HG02623 (cell line): Measurements from ENCODE around the gene LMO7.

ENCODE experiments used
- ATAC-seq: cut with Tn5 transposase; IDR thresholded peaks from one replicate; pipeline ENCODE4 v1.9.1; 2021; ENCODE audit warnings: moderate library complexity; ENCODE audit not compliant: unreplicated experiment

The LMO7 gene

DNA sequence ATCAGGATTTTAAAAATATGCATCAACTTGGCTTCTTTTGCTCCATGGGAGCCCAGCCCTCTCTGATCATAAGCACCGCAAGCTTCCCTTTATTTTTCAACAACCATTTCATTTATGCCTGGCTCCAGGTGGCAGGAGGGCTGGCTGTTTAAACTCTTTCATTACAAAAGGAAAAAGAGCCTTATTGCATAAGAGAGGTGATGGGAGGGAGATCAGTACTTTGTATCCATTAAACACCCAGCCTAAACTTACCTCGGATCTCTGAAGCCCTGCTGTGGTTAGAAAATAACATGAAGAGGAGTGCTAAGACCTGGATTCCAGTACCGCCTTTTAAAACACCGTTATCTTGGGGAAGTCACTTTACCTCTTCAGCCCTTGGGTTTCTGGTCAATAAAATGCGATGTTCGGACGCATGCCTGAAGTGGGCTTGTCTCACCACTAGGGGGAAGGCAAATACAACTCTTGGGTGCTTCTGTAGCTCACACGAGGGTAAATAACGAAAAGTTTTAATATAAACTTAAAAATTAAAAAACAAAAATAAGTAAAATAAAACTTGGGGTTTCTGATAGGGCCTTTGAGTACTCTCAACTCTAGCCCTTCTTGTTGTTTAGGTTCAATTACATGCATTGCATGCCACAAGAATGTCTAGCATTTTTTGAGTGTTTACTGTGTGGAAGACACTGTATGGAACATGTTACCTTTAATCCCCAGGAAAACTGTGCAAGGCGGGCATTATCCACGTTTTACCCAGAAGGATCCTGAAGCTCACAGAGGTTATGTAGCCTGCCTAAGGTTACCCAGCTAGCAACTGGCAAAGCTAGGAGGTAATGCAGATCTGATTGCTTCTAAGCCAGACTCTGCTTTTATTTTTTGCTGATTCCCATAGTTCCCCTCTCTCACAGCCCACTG lies 240.3 kb downstream of the LMO7 start:
- ATAC-seq: peak; percentile 93

GRCh38 chr13:75877071-75877470 lies 240.9 kb downstream of the LMO7 start:
- no peak for ATAC-seq

DNA sequence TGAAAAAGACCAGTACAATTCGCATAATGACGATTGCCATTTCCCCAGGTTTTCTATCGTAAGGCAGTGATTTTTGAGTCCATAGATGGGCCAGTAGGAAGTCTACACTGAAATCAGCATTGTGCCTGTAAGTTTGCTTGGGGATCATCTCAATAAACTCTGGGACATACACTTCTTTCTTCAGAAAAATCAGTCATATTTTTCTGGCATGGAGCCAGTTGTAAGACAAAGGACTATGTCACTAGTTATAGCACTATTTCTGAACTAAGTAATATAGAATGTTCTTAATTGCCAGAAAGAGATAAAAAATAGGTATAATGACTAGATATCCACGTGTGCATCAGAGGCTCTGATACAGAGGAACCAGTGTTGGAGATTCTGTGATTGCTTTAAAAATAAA lies 243.5 kb downstream of the LMO7 start:
- ATAC-seq: no peak

- ATAC-seq: no peak
Observed at GRCh38 chr13:75881109-75881775, 245.1 kb downstream of the LMO7 start.

- ATAC-seq: no peak
Observed at GRCh38 chr13:75882261-75882660, 246.1 kb downstream of the LMO7 start.

GRCh38 chr13:75889427-75889826 lies 253.3 kb downstream of the LMO7 start:
- ATAC-seq: no peak

- ATAC-seq: no peak
Observed at GRCh38 chr13:75895168-75895567, 259.0 kb downstream of the LMO7 start.

DNA sequence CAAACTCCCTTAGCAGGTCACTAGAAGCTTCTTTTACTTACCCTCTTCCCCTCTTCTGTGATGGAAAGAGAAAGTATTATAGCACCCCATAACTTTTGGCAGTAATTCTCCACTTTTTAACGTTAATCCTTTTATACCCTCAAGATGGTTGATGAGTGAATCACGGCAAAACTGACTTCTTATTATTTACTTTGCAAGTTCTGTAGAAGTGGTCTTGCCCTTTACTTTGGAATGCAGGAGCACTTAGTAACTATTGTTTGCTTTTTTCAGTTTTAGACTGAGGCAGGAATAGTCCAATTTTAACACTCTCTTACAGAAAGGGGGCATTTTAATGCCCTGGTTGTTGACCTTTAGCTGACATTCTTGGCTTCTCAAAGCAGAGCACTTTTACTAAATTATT lies 260.1 kb downstream of the LMO7 start:
- no peak for ATAC-seq

DNA sequence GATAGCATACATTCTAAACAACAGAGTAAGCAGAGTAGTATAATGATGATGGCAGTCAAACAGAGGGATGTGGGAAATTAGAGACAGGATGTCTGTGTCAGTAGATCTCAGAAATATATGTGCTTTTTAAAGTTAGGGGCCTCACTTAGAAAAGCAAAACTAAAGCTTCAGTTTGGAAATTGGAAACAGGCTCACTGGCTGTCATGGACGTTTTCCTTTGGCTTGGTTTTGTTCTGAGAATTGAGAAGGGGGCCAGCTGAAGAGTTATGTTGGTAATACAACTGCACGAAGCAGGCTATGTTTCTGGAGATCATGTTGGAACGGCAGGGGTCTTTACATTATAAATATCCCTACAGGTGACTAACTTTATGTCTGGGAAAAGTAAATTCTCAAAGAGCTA lies 261.3 kb downstream of the LMO7 start:
- ATAC-seq: no peak

DNA sequence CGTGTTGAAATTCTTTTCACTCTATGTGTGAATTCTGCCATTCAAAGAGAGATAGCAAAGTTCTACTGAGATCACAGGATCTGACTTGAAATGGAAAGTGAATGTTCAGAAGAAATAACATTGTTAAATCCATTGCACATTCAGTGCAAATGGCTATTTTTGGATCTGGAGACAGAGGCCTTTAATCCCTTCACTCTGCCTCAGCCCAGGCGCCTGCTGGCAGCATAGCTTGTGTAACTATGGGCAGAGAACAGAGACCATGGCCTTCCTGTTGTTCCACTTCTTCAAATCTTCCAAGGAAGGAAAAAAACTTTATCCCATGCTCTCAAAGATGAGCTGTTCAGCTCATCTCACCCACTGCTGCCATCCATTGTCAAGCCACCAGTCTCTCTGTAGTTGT lies 265.4 kb downstream of the LMO7 start:
- ATAC-seq: no peak

GRCh38 chr13:75902166-75903104 lies 266.3 kb downstream of the LMO7 start:
- no peak for ATAC-seq

DNA sequence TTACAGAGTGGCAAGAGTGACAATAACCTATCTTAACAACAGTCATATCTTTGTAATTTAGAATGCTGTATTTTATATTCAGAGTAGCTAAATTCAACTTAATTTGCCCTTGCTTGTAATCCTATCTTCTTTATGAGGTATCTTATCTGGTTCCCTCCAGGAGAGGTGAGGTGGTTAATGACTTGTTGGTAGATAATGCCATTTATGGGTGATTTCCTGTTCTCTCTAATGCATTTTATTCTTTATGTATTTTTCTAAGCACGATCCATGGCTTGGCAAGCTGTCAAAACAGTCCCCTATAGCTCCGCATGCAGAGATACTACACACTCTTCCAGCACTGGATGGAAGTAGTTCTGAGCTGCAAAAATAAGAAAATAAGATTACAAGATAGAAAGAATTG lies 267.9 kb downstream of the LMO7 start:
- no peak for ATAC-seq

GRCh38 chr13:75906315-75906714 lies 270.2 kb downstream of the LMO7 start:
- no peak for ATAC-seq

DNA sequence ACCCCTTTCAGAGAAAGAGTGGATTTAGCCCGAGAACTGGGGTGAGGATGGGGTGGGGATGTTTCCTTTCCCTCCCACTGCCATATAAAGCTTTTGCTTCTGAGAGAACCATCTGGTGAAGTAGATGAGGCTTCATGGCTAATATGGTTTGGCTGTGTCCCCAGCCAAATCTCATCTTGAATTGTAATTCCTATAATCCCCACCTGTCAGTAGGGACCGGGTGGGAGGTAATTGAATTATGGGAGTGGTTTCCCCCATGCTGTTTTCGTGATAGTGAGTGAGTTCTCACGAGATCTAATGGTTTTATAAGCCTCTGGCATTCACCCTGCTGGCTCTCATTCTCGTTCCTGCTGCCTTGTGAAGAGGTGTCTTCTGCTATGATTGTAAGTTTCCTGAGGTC lies 270.9 kb downstream of the LMO7 start:
- ATAC-seq: no peak

GRCh38 chr13:75908141-75908540 lies 272.0 kb downstream of the LMO7 start:
- ATAC-seq: no peak
